ENCODE results near the gene SYNDIG1. TPM values are rescaled to one million over a fixed set of nuclear protein-coding genes. Genes with fewer than 3 reads are reported as not detected.

The SYNDIG1 gene
- total RNA-seq, 1 experiment from 2014 or later: not detected

DNA sequence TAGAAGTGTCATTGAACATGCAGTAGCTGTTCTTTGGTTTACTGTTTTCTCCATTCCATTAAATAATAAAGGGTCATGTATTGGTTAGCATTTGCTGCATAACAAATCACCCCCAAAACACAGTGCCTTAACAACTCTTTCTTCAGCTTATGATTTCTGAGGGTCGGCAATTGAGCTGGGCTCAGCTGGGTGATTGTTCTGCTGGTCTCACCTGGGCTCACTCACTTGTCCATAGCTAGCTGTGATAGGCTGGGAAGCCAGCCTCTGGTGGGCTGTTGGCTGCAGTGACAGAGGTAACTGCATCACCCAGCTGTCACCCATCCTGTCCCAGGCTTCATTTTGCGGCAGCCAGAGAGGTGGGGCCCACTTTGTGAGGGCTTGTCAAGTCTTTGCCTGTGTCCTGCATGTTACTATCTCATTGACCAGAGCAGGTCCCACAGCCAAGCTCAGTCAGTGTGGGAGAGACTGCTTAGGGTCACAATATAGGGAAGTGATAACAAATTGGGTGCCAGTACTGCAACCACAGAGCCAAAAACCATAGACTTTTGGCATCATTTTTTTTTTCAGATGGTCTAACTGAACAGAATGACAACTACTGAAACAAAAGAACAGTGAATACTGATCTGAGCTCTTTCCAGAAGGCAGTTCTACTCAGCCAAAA is 76.9 kb downstream of the SYNDIG1 start:
- BruUV-seq (replicated peaks): no TSS peak
- ChIA-PET CTCF (no interaction called here), POLR2A (no interaction called here)
- Histone ChIP-seq H3K27ac (ENCODE audit: low read length) (no peak overlapping the region), H3K4me3 (ENCODE audit: low read depth in 2 of 2, low read length in 2 of 2) (no peak overlapping the region), H3K36me3 (ENCODE audit: control insufficient read depth, insufficient read depth, low read length) (no peaks in the 10 kb centered on the region), H3K4me1 (ENCODE audit: control insufficient read depth, insufficient read depth, low read length) (no peaks in the 10 kb centered on the region), H3K9me3 (ENCODE audit: control insufficient read depth, insufficient read depth, low read depth, low read length) (no peaks in the 10 kb centered on the region), H3K27me3 (ENCODE audit: control insufficient read depth, insufficient read depth, low read length) (peaks cover 8% of the 10 kb centered on the region; the same call in 1 of the 2 replicates)
- intact Hi-C loops (cut with micrococcal nuclease; ENCODE audit: unreplicated experiment): no loop called here
- ATAC-seq (no peak), DNase-seq (ENCODE audit: low read depth, low spot score) (no peak)
- in situ Hi-C loops (cut with HindIII; ENCODE audit: low pct_unique_long_range_greater_than_20kb, low sequenced_read_pairs): no loop called here
- TF ChIP-seq TCF7L2 (IDR thresholded peaks at IDR 0.05; ENCODE audit: low read depth, low read length): no peak
- TF ChIP-seq SIN3A (IDR thresholded peaks at IDR 0.05; ENCODE audit: borderline replicate concordance, insufficient read depth, low read depth, low read length): no peak
- TF ChIP-seq, protein P1, sequence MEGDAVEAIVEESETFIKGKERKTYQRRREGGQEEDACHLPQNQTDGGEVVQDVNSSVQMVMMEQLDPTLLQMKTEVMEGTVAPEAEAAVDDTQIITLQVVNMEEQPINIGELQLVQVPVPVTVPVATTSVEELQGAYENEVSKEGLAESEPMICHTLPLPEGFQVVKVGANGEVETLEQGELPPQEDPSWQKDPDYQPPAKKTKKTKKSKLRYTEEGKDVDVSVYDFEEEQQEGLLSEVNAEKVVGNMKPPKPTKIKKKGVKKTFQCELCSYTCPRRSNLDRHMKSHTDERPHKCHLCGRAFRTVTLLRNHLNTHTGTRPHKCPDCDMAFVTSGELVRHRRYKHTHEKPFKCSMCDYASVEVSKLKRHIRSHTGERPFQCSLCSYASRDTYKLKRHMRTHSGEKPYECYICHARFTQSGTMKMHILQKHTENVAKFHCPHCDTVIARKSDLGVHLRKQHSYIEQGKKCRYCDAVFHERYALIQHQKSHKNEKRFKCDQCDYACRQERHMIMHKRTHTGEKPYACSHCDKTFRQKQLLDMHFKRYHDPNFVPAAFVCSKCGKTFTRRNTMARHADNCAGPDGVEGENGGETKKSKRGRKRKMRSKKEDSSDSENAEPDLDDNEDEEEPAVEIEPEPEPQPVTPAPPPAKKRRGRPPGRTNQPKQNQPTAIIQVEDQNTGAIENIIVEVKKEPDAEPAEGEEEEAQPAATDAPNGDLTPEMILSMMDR (IDR thresholded peaks at IDR 0.05): no peak
- TF ChIP-seq, protein P2, sequence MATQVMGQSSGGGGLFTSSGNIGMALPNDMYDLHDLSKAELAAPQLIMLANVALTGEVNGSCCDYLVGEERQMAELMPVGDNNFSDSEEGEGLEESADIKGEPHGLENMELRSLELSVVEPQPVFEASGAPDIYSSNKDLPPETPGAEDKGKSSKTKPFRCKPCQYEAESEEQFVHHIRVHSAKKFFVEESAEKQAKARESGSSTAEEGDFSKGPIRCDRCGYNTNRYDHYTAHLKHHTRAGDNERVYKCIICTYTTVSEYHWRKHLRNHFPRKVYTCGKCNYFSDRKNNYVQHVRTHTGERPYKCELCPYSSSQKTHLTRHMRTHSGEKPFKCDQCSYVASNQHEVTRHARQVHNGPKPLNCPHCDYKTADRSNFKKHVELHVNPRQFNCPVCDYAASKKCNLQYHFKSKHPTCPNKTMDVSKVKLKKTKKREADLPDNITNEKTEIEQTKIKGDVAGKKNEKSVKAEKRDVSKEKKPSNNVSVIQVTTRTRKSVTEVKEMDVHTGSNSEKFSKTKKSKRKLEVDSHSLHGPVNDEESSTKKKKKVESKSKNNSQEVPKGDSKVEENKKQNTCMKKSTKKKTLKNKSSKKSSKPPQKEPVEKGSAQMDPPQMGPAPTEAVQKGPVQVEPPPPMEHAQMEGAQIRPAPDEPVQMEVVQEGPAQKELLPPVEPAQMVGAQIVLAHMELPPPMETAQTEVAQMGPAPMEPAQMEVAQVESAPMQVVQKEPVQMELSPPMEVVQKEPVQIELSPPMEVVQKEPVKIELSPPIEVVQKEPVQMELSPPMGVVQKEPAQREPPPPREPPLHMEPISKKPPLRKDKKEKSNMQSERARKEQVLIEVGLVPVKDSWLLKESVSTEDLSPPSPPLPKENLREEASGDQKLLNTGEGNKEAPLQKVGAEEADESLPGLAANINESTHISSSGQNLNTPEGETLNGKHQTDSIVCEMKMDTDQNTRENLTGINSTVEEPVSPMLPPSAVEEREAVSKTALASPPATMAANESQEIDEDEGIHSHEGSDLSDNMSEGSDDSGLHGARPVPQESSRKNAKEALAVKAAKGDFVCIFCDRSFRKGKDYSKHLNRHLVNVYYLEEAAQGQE (IDR thresholded peaks at IDR 0.05; ENCODE audit: insufficient read depth in 1 of 2, low read depth in 2 of 2, low read length in 1 of 2): no peak
- TF ChIP-seq POLR2AphosphoS5 (IDR thresholded peaks at IDR 0.05; ENCODE audit: low read depth, low read length): no peak

DNA sequence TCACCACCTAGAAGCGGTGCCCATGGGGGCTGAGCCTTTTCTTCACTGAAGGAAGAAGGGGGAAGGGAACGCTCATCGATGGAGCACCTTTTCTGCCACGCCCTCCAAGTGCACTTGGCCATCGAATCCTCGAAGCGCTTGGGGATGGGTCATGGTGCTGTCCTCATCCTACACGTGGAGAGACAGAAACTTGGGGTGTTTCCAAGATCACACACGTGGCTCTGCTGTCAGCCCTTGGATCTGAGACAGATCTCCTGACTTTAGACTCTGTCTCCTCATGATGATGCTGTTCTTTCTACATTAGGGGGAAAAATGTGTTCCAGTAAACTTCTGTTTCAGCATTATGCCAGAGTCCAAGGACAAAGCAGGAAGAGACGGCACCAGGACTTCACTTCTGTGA is 78.5 kb downstream of the SYNDIG1 start:
- no TSS peak for BruUV-seq (replicated peaks)
- Histone ChIP-seq H3K4me1 (ENCODE audit: control insufficient read depth, insufficient read depth, low read length) (no peaks in the 10 kb centered on the region), H3K27me3 (ENCODE audit: control insufficient read depth, insufficient read depth, low read length) (no peaks in the 10 kb centered on the region), H3K4me3 (ENCODE audit: low read depth in 2 of 2, low read length in 2 of 2) (no peak overlapping the region), H3K27ac (ENCODE audit: low read length) (no peak overlapping the region), H3K36me3 (ENCODE audit: control insufficient read depth, insufficient read depth, low read length) (no peaks in the 10 kb centered on the region), H3K9me3 (ENCODE audit: control insufficient read depth, insufficient read depth, low read depth, low read length) (no peaks in the 10 kb centered on the region)
- CTCF ChIA-PET: no interaction called here
- DNase-seq (ENCODE audit: low read depth, low spot score) (no peak), ATAC-seq (no peak)
- in situ Hi-C loops (cut with HindIII; ENCODE audit: low pct_unique_long_range_greater_than_20kb, low sequenced_read_pairs): no loop called here
- POLR2A ChIA-PET: no interaction called here
- TF ChIP-seq SIN3A (IDR thresholded peaks at IDR 0.05; ENCODE audit: borderline replicate concordance, insufficient read depth, low read depth, low read length): no peak
- TF ChIP-seq TCF7L2 (IDR thresholded peaks at IDR 0.05; ENCODE audit: low read depth, low read length): no peak
- TF ChIP-seq POLR2AphosphoS5 (IDR thresholded peaks at IDR 0.05; ENCODE audit: low read depth, low read length): no peak
- TF ChIP-seq, protein P1 (IDR thresholded peaks at IDR 0.05): no peak
- TF ChIP-seq, protein P2 (IDR thresholded peaks at IDR 0.05; ENCODE audit: insufficient read depth in 1 of 2, low read depth in 2 of 2, low read length in 1 of 2): no peak
- intact Hi-C loops (cut with micrococcal nuclease; ENCODE audit: unreplicated experiment): no loop called here

All from Panc1 (cell line).